KMS-11 (cell line): ENCODE results near the gene ZFYVE9.

Experiments used
- H2AFZ ChIP-seq: fragments of 200-600 bp; sonication (generic); 2 replicates; pipeline ENCODE4 v1.6.1; 2016; ENCODE audit warnings: antibody characterized with exemption, mixed run types, low read depth
- H3K27ac ChIP-seq: fragments of 200-600 bp; sonication (generic); 2 replicates; pipeline ENCODE4 v1.6.1; 2016; ENCODE audit warnings: mild to moderate bottlenecking, mixed run types
- H3K27me3 ChIP-seq: fragments of 200-600 bp; sonication (generic); 2 replicates; pipeline ENCODE4 v1.6.1; 2017; ENCODE audit warnings: mild to moderate bottlenecking, low read depth, mixed run types, moderate library complexity; ENCODE audit not compliant: insufficient read depth
- H3K36me3 ChIP-seq: fragments of 200-600 bp; sonication (generic); 2 replicates; pipeline ENCODE4 v1.6.1; 2017; ENCODE audit warnings: mild to moderate bottlenecking, mixed run types; ENCODE audit not compliant: insufficient read depth
- H3K4me1 ChIP-seq: fragments of 200-600 bp; sonication (generic); 2 replicates; pipeline ENCODE4 v1.6.1; 2016; ENCODE audit warnings: mild to moderate bottlenecking, low read depth, mixed run types; ENCODE audit not compliant: poor library complexity, severe bottlenecking
- H3K4me2 ChIP-seq: fragments of 200-600 bp; sonication (generic); 2 replicates; pipeline ENCODE4 v1.7.0; 2016; ENCODE audit warnings: mild to moderate bottlenecking, mixed run types
- H3K4me3 ChIP-seq: fragments of 200-600 bp; sonication (generic); IDR thresholded peaks from 2 replicates; pipeline ENCODE4 v1.6.1; 2017; ENCODE audit warnings: low read depth, low read length, mixed read lengths; ENCODE audit not compliant: insufficient read depth
- H3K79me2 ChIP-seq: fragments of 200-600 bp; sonication (generic); 2 replicates; pipeline ENCODE4 v1.6.1; 2016; ENCODE audit warnings: low read depth, mixed run types; ENCODE audit not compliant: insufficient read depth
- H3K9ac ChIP-seq: fragments of 200-600 bp; sonication (generic); 2 replicates; pipeline ENCODE4 v1.6.1; 2016; ENCODE audit warnings: mild to moderate bottlenecking, mixed run types
- H4K20me1 ChIP-seq: fragments of 200-600 bp; sonication (generic); 2 replicates; pipeline ENCODE4 v1.6.1; 2016; ENCODE audit warnings: mild to moderate bottlenecking, mixed run types; ENCODE audit not compliant: insufficient read depth
- TF ChIP-seq, protein P1 (sequence below): fragments of 200-600 bp; sonication (generic); conservative IDR thresholded peaks from 2 replicates; pipeline ENCODE4 v1.6.1; 2017; ENCODE audit warnings: low read depth, mild to moderate bottlenecking, antibody characterized with exemption, low read length, moderate library complexity, mixed read lengths

Gene ZFYVE9

DNA sequence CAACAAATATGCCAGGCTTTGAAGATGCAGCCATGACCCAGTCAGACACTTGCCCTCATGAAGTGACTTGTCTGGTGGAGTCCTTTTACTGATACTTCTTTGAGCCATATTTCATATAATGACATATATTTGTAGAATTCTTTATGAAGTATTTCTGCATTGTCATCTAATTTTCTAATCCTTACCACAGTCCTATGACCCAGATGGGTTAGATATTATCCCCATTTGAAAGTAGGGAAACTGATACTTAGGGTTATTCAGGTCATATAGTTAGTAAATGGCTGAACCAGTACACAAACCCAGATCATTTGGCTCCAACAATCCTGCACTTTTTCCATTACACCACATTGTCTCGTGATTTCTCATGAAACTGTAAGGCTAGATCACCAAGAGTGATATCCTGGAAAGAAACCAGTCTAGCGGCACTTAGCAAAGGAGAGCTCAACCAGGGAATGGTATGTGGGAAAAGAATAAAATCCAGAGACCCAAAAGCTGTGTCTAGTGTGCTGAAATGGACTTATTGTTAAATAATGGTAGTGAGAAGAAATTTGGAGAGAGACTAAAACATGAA lies 49.6 kb downstream of the ZFYVE9 start:
- peaks cover 22% of the 10 kb centered on the region for H3K4me1 ChIP-seq
- H3K9ac ChIP-seq, result no peak overlapping the region
- H3K79me2 ChIP-seq, result no peaks in the 10 kb centered on the region
- TF ChIP-seq, protein P1, sequence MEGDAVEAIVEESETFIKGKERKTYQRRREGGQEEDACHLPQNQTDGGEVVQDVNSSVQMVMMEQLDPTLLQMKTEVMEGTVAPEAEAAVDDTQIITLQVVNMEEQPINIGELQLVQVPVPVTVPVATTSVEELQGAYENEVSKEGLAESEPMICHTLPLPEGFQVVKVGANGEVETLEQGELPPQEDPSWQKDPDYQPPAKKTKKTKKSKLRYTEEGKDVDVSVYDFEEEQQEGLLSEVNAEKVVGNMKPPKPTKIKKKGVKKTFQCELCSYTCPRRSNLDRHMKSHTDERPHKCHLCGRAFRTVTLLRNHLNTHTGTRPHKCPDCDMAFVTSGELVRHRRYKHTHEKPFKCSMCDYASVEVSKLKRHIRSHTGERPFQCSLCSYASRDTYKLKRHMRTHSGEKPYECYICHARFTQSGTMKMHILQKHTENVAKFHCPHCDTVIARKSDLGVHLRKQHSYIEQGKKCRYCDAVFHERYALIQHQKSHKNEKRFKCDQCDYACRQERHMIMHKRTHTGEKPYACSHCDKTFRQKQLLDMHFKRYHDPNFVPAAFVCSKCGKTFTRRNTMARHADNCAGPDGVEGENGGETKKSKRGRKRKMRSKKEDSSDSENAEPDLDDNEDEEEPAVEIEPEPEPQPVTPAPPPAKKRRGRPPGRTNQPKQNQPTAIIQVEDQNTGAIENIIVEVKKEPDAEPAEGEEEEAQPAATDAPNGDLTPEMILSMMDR, result no peak
- H4K20me1 ChIP-seq, result no peaks in the 10 kb centered on the region
- no peak overlapping the region for H3K27ac ChIP-seq
- no peak overlapping the region for H3K4me2 ChIP-seq
- H3K4me3 ChIP-seq, result no peak overlapping the region
- H3K36me3 ChIP-seq, result no peaks in the 10 kb centered on the region
- no peak overlapping the region for H2AFZ ChIP-seq
- H3K27me3 ChIP-seq, result no peaks in the 10 kb centered on the region

DNA sequence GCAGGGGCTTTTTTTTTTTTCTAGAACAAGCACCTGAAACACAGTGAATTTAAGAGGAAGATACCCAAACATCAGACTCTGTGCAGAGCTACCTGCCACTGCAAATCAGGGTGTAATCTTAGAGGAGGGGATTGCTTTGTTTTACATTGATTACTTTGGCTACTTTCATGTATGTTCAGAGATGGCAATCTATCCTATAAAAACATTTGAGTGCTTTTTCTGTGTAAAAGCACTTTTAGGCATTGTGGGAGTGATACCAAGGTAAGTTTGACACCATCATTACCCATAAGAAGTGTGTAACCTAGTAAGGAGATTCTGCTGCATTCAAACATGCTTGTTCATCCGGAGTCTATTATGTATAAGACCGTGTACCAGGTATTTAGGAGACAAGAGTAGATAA lies 50.1 kb downstream of the ZFYVE9 start:
- Histone ChIP-seq H3K4me1 (peaks cover 22% of the 10 kb centered on the region), H2AFZ (no peak overlapping the region), H4K20me1 (no peaks in the 10 kb centered on the region), H3K27me3 (no peaks in the 10 kb centered on the region), H3K27ac (no peak overlapping the region), H3K79me2 (no peaks in the 10 kb centered on the region), H3K9ac (no peak overlapping the region), H3K4me3 (no peak overlapping the region), H3K4me2 (no peak overlapping the region), H3K36me3 (no peaks in the 10 kb centered on the region)
- TF ChIP-seq, protein P1, result no peak

DNA sequence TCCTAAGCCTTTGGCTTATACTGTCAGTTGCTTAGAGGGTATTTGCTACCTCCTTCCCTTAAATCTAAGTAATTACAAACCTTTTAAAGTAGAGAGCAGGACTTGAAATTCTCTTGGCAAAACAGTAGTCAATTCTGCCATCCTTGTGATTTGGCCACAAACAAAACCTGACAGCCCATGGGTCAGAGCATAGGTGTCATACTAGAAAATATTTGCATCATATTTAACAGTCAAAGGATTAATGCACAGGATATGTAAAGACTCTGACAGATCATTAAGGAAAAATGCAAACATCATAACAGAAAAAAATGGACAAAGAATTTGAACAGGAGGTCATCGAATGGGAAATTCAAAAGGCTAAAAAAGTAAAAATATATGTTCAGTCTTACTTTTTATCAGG lies 50.5 kb downstream of the ZFYVE9 start:
- Histone ChIP-seq H4K20me1 (no peaks in the 10 kb centered on the region), H3K9ac (no peak overlapping the region), H3K4me1 (peaks cover 22% of the 10 kb centered on the region), H2AFZ (no peak overlapping the region), H3K27ac (no peak overlapping the region), H3K36me3 (no peaks in the 10 kb centered on the region), H3K79me2 (no peaks in the 10 kb centered on the region), H3K4me2 (no peak overlapping the region), H3K27me3 (no peaks in the 10 kb centered on the region), H3K4me3 (no peak overlapping the region)
- TF ChIP-seq, protein P1, result no peak

DNA sequence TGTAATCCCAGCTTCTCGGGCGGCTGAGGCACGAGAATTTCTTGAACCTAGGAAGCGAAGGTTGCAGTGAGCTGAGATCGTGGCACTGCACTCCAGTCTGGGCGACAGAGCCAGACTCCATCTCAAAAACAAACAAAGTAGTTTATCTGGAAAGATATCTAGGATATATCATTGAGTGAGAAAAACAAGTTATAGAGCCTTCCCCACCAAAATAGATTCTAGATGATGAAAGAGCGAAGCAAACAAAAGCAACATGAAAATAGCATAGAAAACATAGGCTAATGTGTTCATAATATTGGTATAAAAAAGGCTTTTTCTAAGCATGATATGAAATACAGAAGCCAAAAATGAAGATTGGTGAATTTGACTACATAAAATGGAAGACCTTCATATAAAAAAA lies 52.1 kb downstream of the ZFYVE9 start:
- Histone ChIP-seq H3K27ac (no peak overlapping the region), H3K27me3 (no peaks in the 10 kb centered on the region), H3K9ac (no peak overlapping the region), H3K4me1 (peaks cover 22% of the 10 kb centered on the region), H3K4me2 (no peak overlapping the region), H3K79me2 (no peaks in the 10 kb centered on the region), H2AFZ (no peak overlapping the region), H4K20me1 (no peaks in the 10 kb centered on the region), H3K36me3 (no peaks in the 10 kb centered on the region), H3K4me3 (no peak overlapping the region)
- TF ChIP-seq, protein P1, result no peak
